ENCODE results near the gene SKI.

The SKI gene

DNA sequence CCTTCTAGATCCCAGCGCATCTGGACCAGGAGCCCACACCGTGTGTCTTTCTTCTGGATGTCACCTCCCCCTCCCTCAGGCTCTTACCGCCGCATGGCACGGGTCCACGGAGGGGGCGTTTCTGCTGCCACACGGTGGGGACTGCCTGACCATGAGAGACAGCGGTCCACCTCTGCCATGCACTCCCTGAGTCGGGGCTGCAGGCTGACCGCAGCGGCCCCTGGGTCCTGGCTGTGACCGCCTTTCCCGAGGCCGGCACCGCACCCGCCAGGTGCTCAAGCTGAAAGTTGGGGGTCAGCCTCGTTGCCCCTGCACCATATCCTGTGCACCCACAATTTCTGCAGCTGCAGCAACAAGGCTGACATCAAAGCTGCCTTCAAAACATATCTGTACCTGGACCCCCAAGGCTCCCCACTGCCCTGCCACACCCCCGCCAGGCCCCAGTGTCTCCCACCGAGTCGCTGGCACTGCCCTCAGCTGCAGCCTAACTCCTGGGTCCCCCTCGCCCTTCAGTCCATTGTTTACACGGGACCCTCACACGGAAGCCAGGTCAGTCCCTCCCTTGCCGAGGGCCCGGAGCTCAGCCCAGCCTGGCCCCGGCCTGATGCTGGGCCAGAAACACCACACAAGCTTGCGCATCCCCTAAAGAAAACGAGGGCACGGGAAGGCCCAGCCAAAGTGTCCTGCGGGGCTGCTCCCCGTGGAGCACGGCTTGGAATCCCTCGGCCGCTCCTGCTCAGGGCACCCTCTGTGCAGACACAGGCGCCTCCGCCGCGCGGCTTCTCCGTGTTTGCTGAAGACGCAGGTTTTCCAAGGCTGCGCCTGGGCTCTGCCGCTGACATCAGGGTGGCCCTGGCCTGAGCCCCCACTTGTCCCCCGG lies 111.3 kb downstream of the SKI start:
- DNase-seq (ENCODE audit: low spot score), result no peak

DNA sequence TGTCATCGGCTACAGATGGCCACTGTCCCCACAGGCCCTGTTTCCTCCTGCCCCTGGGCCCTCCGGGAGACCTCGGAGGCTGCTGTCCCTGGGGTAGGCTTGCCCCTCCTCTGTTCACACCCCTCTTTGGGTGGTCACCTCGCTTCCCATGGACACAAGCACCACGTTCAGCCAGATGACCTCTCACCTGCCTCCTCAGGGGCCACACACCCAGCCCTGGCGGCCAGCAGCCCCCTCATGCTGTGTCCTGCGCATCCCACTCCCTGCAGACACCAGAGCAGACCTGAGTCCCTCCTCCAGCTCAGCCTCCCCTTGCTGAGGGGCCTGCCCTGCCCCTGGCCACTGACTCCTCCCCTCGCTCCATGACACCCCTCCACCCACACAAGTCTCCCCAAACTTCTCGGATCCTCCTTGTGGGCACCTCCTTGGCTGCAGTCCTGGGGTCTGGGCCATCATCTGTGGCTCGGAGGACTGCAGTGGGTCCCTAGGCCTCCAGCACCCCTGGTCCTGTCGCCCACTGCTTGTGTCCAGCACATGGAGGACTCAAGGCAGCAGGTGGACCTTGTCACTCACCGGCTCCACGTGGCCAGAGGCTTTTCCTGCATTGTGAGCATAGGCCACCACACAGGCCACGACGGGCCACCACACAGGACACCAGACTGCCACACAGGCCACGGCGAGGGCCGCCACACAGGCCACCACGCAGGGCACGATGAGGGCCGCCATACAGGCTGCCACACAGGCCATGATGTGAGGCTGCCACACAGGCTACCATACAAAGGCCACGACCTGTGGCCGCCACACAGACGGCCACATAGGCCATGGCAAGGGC lies 112.2 kb downstream of the SKI start:
- no peak for DNase-seq (ENCODE audit: low spot score)

DNA sequence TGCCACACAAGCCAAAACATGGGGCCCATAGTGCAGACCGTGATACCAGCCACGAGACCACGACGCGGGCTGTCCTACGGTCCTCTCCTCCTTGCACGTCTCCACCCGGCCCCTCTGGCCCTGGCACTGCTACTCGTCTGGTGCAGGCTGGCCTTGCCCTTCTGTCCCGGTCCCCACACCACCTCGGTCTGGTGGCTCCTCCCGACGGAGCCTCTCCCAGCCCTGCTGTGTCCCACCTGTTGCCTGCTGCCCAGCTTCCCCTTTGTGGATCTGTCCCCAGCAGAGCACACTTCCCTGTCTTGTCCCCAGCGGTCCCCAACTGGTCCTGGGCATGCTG lies 112.8 kb downstream of the SKI start:
- no peak for DNase-seq (ENCODE audit: low spot score)

DNA sequence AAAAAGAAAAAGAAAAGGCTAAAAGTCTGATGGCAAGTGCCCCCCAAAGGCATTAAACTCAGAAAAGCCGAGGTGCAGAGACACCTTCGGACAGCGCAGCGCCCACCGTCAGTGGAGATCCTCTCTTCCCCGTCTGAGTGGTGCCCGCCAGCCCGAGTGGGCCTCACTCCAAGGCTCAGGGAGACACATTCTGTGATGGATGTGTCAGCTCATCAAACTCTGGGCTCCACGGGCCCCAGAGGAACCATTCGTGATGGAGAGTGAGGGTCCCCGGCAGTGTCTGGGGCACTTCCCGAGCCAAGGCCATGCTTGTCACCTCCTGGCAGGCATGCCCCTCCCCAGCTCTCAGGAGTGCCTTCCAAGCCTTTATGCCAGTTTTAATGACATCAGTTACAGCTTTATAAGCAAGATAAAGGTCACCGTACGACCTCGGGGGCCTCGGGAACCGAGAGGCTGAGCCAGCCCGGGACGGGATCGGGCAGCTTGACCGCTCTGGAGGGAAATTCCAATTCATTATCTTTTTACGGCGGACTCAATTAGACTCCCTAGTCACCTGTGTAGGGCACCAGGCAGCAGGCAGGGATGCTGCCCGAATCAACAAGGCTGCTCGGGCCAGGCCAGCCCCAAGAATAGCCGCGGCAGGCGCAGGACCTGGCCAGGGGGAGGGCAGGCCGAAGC lies 113.7 kb downstream of the SKI start:
- DNase-seq (ENCODE audit: low spot score), result no peak

DNA sequence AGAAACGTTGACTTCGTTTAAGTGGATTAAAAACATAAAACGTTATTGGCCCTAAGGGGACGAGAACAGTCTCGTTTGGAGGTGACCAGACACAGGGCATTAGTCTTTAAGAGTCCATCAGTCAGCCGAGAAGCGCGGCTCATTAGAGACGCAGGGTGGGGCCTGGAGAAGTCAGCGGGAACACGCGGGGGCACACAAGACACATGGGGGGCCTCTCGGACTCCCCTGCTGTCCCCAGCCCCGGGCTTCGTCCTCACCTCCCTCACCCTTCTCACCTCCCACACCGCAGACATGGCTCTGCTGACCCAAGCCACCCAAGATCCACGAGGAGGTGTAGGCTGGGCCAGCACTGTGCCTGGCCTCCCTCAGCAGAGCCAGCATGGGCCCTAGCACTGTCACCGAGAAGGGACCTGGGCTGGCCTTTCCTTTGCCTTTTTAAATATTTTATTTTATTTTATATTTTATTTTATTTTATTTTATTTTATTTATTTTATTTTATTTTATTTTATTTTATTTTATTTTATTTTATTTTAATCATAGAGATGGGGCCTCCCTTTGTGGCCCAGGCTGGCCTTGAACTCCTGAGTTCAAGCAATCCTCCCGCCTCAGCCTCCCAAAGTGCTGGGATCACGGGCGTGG lies 114.4 kb downstream of the SKI start:
- no peak for DNase-seq (ENCODE audit: low spot score)

DNA sequence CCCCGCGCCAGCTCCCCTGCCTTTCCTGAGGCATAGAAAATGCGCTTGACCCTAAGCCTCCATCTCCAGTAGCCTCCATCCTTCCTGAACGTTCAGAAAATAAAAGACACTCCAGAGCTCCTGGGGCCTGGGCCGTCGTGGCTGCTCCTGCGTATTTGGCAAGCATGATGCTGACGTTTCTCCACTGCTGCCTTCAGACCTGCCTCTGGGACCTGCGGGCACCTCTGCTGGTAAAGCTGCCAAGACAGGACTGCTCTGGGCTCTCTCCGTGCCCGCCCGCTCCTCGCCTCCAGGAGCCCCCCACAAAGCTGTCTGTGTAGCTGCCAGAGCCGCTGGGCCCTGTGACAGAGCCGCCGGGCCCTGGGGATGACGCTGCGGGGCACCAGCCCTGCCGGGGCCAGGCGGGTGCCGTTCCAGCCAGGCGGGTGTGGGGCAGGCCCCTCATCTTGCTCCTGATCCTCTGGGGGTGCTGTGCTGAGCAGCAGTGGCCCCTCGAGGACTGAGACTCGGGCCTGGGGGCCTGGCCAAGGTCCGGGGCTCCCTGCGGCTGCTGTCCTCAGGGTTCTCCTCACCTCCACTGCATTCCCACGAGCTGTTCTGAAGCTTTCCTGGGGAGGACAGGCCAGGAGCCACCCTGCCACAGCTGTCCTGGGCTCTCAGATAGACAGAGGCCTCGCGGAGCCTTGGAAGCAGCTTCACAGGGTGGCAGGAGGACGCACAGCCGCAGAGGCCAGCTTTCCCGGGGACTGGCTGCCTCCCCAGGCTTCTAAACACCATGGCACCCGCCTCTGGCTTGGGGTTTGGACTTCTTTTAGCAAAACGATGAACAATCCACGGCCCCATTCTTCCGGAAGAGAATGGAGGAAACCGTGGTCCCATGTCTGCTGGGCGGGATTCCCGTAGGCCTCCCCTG lies 115.2 kb downstream of the SKI start:
- DNase-seq (ENCODE audit: low spot score), result no peak

DNA sequence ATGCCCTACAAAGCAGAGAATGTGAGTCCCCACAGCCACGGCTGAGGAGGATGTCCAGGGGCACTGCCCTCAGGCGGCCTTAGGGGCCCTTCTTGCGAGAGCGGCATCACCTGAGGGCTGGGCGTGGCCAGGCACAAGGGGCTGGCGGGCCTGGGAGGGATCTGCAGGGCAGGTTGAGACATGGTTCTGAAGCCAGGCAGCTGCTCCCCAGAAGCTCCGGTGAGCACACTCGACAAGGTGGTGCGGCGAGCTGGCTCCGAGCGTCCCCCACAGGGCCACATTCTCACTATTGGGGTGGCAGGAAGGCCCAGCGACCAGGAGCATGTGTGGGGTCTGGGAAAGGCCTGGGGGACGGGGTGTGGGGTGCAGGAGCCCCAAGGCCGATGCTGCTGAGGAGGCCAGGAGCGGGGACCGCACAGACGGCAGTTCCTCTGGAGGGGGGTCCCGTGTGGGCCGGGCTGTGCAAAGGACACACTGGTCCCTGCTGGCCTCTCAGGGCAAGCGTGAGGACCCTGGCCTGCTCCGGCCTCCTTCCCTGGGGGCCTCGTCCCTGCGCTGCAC lies 116.1 kb downstream of the SKI start:
- DNase-seq (ENCODE audit: low spot score), result no peak

DNA sequence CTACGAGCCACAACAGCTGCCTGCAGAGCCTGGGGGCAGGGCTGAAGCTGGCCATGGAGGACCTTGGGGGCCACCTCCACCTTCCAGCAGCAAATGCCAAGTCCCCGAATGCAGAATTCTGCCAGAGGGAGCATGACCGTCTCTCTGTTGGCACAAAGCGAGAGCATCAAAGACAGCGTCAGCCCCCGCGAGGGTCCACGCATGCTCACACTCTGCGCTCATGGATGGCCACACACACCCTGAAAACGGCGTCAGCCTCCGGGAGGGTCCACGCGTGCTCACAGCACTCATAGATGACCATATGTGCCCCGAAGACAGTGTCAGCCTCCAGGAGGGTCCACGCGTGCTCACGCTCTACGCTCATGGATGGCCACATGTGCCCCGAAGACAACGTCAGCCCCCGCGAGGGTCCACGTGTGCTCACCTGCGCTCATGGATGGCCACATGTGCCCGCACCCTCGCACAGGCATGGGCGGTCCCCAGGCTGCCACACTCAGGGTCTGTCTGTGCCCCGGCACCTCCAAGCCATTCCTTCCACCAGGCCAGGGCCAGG lies 116.7 kb downstream of the SKI start:
- DNase-seq (ENCODE audit: low spot score), result no peak

DNA sequence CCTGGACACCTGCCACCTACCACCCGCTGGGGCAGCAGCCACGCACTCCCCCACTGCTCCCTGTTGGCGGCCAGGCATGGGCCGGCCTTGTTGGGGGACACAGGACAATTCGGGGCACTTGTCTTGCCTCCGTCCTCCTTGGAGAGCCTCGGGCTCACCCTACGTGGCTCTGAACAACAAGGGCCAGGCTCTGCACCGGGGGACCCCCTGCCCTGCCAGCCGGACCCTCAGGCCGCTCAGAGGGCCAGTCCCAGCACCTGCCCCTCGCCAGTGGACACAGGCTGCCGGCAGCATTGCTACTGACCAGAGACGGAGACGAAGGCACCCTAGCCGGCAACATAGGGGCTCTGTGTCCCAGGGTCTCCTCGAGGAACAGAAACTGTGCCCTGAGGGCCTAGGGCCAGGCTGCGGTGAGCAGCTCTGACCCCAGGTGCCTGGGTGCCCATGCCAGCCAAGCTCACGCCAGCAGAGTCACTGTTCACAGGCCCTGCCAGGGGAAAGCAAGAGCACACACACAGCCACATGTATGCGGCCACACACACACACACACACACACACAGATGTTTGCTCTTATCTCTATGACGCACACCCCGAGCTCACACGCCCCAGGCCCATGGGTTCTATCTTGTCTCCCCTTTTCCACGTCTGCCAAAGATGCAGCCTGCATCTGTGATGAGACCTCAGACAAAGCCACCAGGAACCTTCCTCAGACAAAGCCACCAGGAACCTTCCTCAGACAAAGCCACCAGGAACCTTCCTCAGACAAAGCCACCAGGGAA lies 117.4 kb downstream of the SKI start:
- DNase-seq (ENCODE audit: low spot score), result no peak

DNA sequence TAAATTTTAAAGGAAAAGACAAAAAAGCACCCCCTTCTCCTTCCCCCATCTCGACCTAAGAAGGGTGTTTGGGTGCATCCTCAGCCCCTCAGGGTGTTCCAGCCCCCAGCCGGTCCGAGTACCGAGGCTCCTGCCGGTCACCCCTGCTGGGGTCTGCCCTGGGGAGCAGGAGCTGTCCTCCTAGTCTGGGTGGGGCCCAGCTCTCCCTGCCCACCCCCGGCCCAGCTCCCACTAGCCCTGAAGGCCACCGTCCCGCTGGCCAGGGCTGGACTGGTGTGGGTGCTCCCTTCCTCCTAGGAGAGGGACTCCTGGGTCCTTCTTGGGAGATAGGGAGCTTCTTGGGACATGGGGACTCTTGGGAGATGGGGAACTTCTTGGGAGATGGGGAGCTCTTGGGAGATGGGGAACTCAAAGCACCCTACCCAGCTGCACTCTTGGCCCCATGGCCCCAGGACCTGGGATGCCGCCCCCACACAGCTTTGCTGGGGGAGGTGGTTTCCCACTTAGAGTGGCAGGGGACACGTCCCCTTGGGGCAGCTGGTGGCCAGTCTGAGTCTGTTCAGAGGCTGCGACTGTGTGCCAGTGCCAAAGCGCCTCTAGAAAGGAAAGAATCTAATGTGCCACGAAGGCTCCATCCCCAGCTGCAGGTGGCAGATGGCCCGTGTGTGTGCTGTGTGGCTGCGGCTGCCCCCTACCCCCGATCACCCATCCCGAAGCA lies 118.7 kb downstream of the SKI start:
- DNase-seq (ENCODE audit: low spot score), result no peak

DNA sequence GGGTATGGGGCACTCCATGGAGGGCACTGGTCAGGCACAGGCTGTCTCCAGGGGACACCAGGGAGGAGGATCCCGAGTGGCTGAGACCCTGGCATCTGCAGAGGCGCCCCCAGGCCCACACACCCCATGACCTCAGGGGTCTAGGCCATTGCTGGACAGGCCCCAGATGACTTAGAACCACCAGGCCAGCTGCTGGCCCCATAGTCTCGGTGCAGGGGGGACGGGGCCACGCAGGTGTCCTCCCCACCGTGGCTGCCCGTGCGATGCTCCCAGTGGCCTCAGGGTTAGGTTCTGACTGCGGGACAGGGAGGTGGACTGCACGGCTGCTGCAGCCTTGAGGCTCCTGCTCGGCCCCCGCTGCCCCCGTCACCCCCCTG lies 119.3 kb downstream of the SKI start:
- DNase-seq (ENCODE audit: low spot score), result no peak

DNA sequence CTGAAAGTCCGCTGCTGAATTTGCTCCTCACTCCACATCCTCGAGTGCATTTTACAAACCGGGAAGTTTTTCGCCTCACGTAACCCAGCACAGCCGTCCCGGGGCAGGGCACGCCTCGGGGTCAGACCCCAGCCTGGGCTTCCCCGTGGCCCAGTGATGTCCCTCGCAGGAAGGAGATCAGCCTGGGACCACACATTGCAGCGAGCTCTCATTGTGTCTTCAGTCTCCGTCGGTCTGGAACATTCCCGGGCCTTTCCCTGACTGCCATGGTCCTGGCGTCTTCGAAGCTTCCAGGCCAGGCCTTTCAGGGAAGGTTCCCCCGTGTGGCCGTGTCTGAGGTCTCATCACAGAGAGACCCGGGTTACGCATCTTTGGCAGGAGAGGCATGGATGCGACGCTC lies 119.8 kb downstream of the SKI start:
- DNase-seq (ENCODE audit: low spot score), result no peak

DNA sequence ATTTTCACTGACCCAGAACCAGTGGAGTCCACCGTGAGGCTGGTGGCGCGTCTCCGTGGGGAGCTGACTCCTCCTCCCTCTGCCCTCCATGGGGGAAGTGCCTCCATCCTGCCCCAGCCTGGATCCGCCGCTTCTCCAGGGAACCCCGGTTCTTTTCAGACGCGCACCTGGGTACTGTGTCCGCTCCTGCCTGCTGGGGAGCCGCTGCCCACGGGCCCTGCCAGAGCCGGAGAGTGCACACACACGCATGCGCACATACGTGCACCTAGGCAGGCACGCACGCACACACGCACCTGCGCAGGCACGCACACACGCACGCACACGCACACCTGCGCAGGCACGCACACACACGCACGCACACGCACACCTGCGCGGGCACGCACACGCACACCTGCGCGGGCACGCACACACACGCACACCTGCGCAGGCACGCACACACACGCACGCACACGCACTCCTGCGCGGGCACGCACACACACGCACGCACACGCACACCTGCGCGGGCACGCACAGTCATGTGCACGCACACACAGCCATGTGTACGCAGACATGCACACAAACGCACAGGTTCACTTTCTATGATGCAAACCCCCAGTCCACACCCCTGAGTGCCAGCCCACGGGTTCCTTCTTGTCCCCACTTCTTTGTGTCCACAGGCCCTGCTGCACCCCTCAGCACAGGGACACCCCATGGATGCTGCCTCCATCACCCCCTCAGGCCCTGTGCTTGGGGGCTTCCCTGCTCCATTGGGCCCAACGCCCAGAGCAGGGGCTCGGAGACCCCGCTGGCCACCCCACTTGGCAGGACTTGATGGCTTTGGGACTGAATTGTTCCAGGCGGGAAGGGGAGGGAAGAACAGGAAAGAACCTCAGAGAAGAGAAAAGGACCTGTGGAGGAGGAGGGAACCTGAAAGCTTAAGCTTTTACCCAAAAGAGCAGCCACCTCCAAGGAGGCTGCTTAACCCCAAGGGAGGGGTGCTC lies 120.5 kb downstream of the SKI start:
- no peak for DNase-seq (ENCODE audit: low spot score)

DNA sequence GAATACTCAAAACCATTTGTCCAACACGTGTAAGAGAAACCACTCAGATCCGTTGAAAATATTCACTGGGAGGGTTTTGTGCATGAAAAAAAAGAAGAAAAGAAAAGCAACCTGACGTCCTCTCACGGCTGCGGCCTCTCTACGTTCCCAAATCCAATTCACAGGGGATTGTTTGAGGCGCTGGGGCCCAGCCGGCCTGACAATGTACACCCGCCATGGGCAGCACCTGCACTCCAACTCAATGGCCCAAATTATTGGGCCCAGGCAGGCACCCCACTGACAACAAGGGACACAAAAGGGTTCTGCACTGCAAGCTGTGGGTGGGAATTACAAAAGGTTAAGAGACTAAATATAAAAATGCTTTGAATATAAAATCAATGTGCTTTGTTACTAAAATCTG lies 121.7 kb downstream of the SKI start:
- no peak for DNase-seq (ENCODE audit: low spot score)

DNA sequence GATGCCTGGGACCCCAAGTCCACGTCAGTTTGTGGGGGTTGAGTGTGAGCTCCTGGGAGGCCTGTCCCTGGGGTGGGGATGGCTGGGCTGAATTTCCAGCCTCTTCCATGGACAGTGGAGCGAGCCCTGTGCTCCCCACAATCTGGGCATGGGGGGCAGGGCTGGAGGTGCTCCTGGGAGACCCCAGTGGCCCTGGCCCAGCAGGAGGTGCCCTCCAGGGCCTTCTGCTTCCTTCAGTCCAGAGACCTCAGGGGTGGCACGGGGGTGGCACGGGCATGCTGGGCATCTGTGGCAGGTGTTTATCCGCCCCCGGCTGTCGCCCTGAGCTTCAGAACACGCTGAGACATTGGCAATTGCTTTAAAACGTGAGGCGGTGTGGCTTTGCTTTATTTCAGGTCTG lies 122.4 kb downstream of the SKI start:
- no peak for DNase-seq (ENCODE audit: low spot score)

DNA sequence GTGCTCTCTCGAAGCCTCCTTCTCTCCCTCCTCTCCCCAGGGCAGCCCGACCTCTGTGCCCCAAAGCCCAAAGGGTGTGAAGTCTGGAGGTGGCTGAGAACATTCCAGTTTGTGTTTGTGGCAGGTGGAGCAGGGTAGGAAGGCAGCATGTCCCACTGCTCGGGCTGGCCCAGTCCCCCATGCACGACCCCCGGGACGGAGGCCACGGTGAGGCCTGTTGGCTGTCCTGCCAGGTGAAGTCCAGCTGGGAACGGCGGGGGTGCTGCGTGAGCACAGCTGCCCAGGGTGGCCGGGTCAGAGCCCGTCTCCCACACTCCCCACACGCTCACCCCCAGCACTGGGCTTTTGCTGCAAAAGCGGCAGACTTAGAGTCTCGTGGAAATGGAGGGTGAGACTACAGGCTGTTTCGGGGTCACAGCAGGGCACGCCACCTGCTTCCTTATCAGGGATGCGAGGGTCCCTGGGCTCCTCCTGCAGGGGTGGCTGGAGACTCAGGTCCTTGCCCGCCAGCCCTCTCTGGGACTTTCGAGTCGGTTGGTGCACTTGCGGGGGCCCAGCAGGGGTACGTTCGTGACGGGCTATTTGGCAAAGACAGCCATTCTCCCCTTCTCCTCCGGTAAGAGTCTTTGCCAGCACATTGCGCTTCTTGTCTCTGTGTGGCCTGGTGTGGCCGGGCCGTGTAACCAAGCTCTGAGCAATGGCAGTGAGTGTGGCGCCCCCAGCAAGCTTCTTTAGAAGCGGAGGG lies 123.0 kb downstream of the SKI start:
- DNase-seq (ENCODE audit: low spot score), result no peak

DNA sequence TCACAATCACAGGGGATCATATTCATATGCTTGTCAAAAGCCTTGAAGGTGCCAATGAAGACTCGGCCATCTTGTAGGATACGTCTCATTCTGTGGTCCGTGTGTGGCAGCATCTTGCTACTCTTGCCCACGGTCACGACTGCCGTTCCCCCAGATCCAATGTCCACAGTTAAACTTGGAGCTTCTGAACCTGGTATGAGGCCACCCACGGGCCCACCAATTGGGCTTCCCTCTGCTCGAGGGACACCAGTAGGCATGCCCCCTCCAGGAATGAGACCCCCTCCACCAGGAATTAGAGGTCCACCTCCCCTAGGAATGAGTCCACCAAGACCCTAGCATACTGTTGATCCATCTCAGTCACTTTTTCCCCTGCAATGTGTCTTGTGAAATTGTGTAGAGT lies 123.6 kb downstream of the SKI start:
- DNase-seq (ENCODE audit: low spot score), result no peak
